HG03469 (cell line): ENCODE results near the gene F9.
A peak's percentile ranks its signal among the peaks of the same experiment; 100 is the strongest.
"Not testable (repeated sequence)": the region's sequence is repeated elsewhere in the genome, so short reads cannot be mapped to it uniquely, and the experiment has no call there.

Source experiments
- ATAC-seq: cut with Tn5 transposase; IDR thresholded peaks from one replicate; pipeline ENCODE4 v1.9.1; 2021; ENCODE audit warnings: mild to moderate bottlenecking, moderate library complexity, moderate number of reproducible peaks; ENCODE audit not compliant: unreplicated experiment

The F9 gene

DNA sequence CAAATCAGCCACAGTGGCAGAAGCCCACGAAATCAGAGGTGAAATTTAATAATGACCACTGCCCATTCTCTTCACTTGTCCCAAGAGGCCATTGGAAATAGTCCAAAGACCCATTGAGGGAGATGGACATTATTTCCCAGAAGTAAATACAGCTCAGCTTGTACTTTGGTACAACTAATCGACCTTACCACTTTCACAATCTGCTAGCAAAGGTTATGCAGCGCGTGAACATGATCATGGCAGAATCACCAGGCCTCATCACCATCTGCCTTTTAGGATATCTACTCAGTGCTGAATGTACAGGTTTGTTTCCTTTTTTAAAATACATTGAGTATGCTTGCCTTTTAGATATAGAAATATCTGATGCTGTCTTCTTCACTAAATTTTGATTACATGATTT is at the start of gene F9:
TSS of gene F9 (plus strand) at position 190 of the 400 bp plus-strand sequence. CDS start at position 216, 26 bp downstream.
- no peak for ATAC-seq

DNA sequence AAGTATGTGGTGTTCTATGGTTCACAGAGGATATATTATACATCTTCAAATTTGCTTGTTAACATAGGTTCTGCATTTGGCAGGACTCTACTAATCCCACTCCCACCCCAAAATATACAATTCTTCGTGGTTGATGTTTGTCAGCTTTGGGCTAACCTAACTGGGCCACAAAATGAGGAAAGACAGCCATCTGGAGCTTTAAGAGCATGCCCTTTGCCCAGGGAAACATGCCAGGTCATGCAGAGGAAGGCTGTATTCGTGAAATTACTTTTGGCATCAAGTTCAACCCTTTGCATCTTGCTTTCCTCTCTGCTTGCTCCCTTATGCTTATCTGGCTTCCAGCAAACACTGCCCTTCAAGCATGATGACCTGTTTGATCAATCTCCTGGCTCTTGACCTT is 46.8 kb upstream of the F9 start:
- ATAC-seq, result no peak

DNA sequence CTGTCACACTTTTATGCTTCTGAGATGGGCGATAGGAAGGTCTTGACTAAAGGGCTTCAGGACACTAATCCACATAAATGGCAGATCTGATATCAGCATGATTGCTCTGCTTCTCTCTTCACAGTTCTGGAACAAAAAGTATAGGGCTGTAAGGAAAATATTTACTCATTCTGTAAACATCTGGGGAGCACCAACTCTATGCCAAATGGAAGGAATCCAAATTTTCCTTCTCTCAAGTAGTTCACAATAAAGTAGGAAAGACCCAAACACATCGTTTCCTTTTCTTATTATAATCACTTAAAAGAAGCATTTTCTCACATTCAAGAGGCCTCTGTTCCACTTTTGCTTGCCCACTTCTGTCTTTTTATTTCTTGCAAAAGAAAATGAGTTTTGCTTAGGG is 45.9 kb upstream of the F9 start:
- no peak for ATAC-seq

DNA sequence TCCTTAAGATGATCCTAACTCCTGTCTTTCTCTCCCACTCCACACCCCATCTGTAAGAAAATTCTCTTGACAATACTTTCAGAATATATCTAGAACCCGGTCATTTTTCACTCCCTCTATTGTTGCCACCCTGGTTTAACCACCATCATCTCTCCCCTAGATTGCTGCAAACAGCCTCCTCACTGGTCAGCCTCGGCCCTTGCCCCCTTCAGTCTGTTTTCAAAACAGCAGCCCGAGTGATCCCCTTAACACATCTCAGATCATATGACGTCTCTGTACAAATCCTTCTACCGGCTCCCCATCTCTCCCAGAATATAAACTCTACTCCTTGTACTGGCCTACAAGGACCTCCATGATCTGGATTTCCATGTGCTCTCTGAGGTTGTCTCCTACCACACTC is 35.2 kb upstream of the F9 start:
- no peak for ATAC-seq

DNA sequence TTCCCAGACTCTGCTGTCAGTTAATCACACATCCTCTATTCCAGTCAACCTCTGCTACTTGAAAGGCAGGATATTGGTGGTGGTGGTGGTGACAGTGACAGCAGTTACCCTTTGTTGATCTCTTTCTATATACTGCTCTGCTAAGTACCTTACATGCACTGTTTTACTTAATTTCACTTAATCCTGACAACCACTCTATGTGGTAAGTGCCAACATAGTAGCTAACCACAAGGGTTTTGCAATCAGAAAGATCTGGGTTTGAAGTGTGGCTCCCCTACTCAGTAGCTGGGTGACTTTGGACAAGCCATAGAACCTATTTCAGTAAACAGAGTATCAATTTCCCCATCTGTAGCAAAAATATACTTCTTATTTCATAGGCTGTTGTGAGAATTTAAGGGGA is 24.2 kb upstream of the F9 start:
- ATAC-seq, result no peak

DNA sequence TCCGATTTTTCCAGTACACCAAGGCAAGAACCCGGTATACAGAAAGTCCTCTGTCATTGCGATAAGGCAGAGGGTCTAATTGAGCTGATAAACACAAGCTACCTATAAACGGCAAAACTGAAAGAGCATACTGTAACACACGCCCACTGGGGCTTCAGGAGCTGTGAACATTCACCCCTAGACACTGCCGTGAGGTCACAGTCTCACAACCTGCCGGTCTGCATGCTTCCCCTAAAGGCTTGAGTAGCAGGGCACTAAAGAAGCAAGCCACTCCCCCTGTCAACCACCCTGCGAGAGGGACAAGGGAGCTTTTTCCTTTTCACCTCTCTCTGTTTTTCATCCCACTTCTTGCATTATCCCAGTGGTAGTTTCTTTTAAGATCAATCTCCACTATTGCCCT is 22.4 kb upstream of the F9 start:
- ATAC-seq, result no peak

- no peak for ATAC-seq
These were observed 12.1 kb upstream of the F9 start for GRCh38 chrX:139518475-139518874.

DNA sequence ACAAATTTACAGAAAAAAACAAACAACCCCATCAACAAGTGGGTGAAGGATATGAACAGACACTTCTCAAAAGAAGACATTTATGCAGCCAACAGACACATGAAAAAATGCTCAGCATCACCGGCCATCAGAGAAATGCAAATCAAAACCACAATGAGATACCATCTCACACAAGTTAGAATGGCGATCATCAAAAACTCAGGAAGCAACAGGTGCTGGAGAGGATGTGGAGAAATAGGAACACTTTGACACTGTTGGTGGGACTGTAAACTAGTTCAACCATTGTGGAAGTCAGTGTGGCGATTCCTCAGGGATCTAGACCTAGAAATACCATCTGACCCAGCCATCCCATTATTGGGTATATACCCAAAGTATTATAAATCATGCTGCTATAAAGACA is 1.7 kb upstream of the F9 start:
- ATAC-seq, result not testable (repeated sequence)

- ATAC-seq, result no peak
These were observed 2.3 kb downstream of the F9 start for GRCh38 chrX:139532834-139533233.

GRCh38 chrX:139533444-139533843 is 2.9 kb downstream of the F9 start:
- no peak for ATAC-seq

- ATAC-seq, result peak; percentile 87
These were observed 8.6 kb downstream of the F9 start for GRCh38 chrX:139538907-139539790.

- no peak for ATAC-seq
These were observed 12.1 kb downstream of the F9 start for GRCh38 chrX:139542652-139543051.

- ATAC-seq, result no peak
These were observed 13.4 kb downstream of the F9 start for GRCh38 chrX:139543920-139544319.

GRCh38 chrX:139544591-139544990 is 14.1 kb downstream of the F9 start:
- ATAC-seq, result no peak

DNA sequence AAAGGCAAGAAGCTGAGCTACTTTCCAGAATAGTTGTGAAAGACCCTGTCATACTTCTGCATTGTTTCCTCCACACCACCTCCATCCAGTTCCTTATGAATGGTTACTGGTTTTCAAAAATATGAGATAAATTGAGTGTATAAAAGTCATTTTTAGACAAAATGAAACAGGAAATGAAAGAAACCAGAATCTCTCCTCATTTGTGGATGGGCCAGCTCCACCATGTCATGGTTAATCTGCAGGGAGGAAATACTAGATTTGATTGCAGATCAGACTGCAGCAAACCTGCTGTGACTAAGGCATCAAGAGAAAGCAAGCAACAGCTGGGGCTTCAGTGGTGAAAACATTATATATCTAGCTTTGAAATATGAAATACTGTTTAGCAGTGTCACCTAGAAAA is 23.8 kb downstream of the F9 start:
- peak; percentile 17 for ATAC-seq

GRCh38 chrX:139554991-139555675 is 24.6 kb downstream of the F9 start:
- no peak for ATAC-seq

DNA sequence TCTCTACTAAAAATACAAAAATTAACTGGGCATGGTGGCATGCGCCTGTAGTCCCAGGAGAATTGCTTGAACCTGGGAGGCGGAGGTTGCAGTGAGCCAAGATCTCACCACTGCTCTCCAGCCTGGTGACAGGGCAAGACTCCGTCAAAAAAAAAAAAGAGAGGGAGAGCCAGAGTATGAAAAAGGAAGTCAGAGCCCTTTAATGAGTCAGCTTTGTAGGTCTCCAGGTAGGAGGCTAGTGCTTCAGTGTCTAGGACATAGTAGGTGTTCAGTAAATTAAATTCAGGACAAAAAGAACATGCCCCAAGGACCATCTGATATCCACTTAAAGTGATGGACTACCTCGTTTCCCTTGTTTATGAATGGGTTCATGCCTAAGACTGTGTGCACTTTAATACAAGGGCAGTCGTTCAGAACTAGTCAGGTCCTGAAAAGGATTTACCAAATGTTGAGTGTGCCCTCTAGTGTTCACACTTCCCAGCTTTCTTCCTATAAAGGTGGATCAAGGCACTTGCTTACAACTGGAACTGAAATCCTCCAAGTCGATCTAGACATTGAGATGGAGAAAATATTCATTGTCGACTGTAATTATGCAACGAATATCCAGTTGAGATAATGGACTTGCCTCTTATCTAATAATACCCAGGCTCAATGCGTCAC is 29.0 kb downstream of the F9 start:
- ATAC-seq, result peak; percentile 52

GRCh38 chrX:139560221-139560620 is 29.7 kb downstream of the F9 start:
- ATAC-seq, result no peak

DNA sequence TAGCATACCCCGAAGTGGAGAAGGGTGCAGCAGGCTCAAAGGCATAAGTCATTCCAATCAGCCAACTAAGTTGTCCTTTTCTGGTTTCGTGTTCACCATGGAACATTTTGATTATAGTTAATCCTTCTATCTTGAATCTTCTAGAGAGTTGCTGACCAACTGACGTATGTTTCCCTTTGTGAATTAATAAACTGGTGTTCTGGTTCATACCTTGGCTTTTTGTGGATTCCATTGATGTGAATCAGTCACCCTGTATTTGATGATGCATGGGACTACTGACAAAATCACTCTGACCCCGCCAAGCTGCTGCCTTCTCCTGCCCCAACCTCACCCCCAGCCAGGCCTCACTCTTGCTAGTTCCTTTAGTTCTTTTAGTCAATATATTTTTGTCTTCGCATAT is 32.7 kb downstream of the F9 start:
- ATAC-seq, result no peak

GRCh38 chrX:139566981-139567380 is 36.4 kb downstream of the F9 start:
- ATAC-seq, result no peak

- ATAC-seq, result no peak
These were observed 50.5 kb downstream of the F9 start for GRCh38 chrX:139581068-139581467.

GRCh38 chrX:139585613-139586012 is 55.1 kb downstream of the F9 start:
- ATAC-seq, result no peak
